Nephron (organoid): Measurements from ENCODE around the gene UBP1.

ENCODE experiments used
- H3K27ac Mint-ChIP-seq, 3 experiments: 2 replicates each; pipeline ENCODE4 v1.8.0; 2020; ENCODE audit warnings: mixed read lengths in 3 of 3, mild to moderate bottlenecking in 2 of 3, moderate library complexity in 1 of 3
- H3K27me3 Mint-ChIP-seq: 2 replicates; pipeline ENCODE4 v1.8.0; 2021; ENCODE audit warnings: low read depth, mild to moderate bottlenecking, moderate library complexity, mixed read lengths
- H3K36me3 Mint-ChIP-seq: 2 replicates; pipeline ENCODE4 v1.8.0; 2020; ENCODE audit warnings: low read depth, mixed read lengths
- H3K4me1 Mint-ChIP-seq: 2 replicates; pipeline ENCODE4 v1.8.0; 2020; ENCODE audit warnings: mixed read lengths
- H3K4me3 Mint-ChIP-seq, 3 experiments: 2 replicates each; pipeline ENCODE4 v1.8.0; 2020; ENCODE audit warnings: mild to moderate bottlenecking in 3 of 3, mixed read lengths in 3 of 3, moderate library complexity in 2 of 3
- H3K9me3 Mint-ChIP-seq: 2 replicates; pipeline ENCODE4 v1.8.0; 2020; ENCODE audit warnings: mixed read lengths
- CTCF ChIP-seq, 3 experiments: fragments of 200-600 bp; sonication (generic); IDR thresholded peaks; one replicate each; pipeline ENCODE4 v1.5.0; 2021; ENCODE audit warnings: antibody characterized with exemption in 3 of 3; ENCODE audit not compliant: unreplicated experiment in 3 of 3

The UBP1 gene

GRCh38 chr3:33403756-33404155, 36.4 kb downstream of the UBP1 start:
- TF ChIP-seq CTCF (IDR thresholded peaks at IDR 0.05; ENCODE audit: unreplicated experiment in 3 of 3), result no peak
- H3K27me3 Mint-ChIP-seq, result no peaks in the 10 kb centered on the region
- peaks cover 71% of the 10 kb centered on the region for H3K36me3 Mint-ChIP-seq
- H3K9me3 Mint-ChIP-seq, result no peaks in the 10 kb centered on the region
- H3K4me1 Mint-ChIP-seq, result no peaks in the 10 kb centered on the region
- no peak overlapping the region for H3K4me3 Mint-ChIP-seq
- no peak overlapping the region for H3K27ac Mint-ChIP-seq

GRCh38 chr3:33402936-33403335, 37.3 kb downstream of the UBP1 start:
- Mint-ChIP-seq H3K4me1 (no peaks in the 10 kb centered on the region), H3K27ac (no peak overlapping the region), H3K4me3 (no peak overlapping the region), H3K9me3 (no peaks in the 10 kb centered on the region), H3K27me3 (no peaks in the 10 kb centered on the region), H3K36me3 (peaks cover 71% of the 10 kb centered on the region)
- TF ChIP-seq CTCF (IDR thresholded peaks at IDR 0.05; ENCODE audit: unreplicated experiment in 3 of 3), result no peak

GRCh38 chr3:33401781-33402180, 38.4 kb downstream of the UBP1 start:
- Mint-ChIP-seq H3K4me1 (no peaks in the 10 kb centered on the region), H3K9me3 (no peaks in the 10 kb centered on the region), H3K4me3 (no peak overlapping the region), H3K27ac (no peak overlapping the region), H3K27me3 (no peaks in the 10 kb centered on the region), H3K36me3 (peaks cover 71% of the 10 kb centered on the region)
- no peak for TF ChIP-seq CTCF (IDR thresholded peaks at IDR 0.05; ENCODE audit: unreplicated experiment in 3 of 3)

GRCh38 chr3:33398410-33398809, 41.8 kb downstream of the UBP1 start:
- no peak for TF ChIP-seq CTCF (IDR thresholded peaks at IDR 0.05; ENCODE audit: unreplicated experiment in 3 of 3)
- H3K4me3 Mint-ChIP-seq, result no peak overlapping the region

GRCh38 chr3:33395900-33396299, 44.3 kb downstream of the UBP1 start:
- Mint-ChIP-seq H3K9me3 (no peaks in the 10 kb centered on the region), H3K27me3 (no peaks in the 10 kb centered on the region), H3K4me1 (no peaks in the 10 kb centered on the region), H3K36me3 (peaks cover 79% of the 10 kb centered on the region), H3K27ac (no peak overlapping the region), H3K4me3 (no peak overlapping the region)
- no peak for TF ChIP-seq CTCF (IDR thresholded peaks at IDR 0.05; ENCODE audit: unreplicated experiment in 3 of 3)

More at GRCh38 chr3:33398410-33398809, 41.8 kb downstream of the UBP1 start:
- H3K36me3 Mint-ChIP-seq, result peaks cover 79% of the 10 kb centered on the region
- no peak overlapping the region for H3K27ac Mint-ChIP-seq
- H3K27me3 Mint-ChIP-seq, result no peaks in the 10 kb centered on the region
- no peaks in the 10 kb centered on the region for H3K9me3 Mint-ChIP-seq
- no peaks in the 10 kb centered on the region for H3K4me1 Mint-ChIP-seq

- no peak overlapping the region for H3K4me3 Mint-ChIP-seq
- no peaks in the 10 kb centered on the region for H3K27me3 Mint-ChIP-seq
- no peak for TF ChIP-seq CTCF (IDR thresholded peaks at IDR 0.05; ENCODE audit: unreplicated experiment in 3 of 3)
- no peak overlapping the region for H3K27ac Mint-ChIP-seq
- no peaks in the 10 kb centered on the region for H3K9me3 Mint-ChIP-seq
- peaks cover 83% of the 10 kb centered on the region for H3K36me3 Mint-ChIP-seq
- H3K4me1 Mint-ChIP-seq, result no peaks in the 10 kb centered on the region
Observed at GRCh38 chr3:33394403-33395054, 45.7 kb downstream of the UBP1 start.
